DND-41 (cell line): ENCODE data around the gene NTM.

Experiments used
- ATAC-seq: fragments of 200-7000 bp; cut with Tn5 transposase; 3 replicates; pipeline ENCODE4 v1.9.1; 2021; ENCODE audit warnings: low read depth; ENCODE audit not compliant: insufficient read depth
- DNase-seq: peaks from one replicate; pipeline ENCODE4 v3.0.0-alpha.2; 2020
- H2AFZ ChIP-seq: 2 replicates; pipeline ENCODE4 v1.6.0; 2012; ENCODE audit warnings: low read depth, low read length
- H3K27ac ChIP-seq: 2 replicates; pipeline ENCODE4 v1.5.1; 2012; ENCODE audit warnings: low read length, inconsistent platforms
- H3K27me3 ChIP-seq: fragments of 200-600 bp; sonication (generic); 2 replicates; pipeline ENCODE4 v1.6.0; 2012; ENCODE audit warnings: low read length, mild to moderate bottlenecking, inconsistent platforms; ENCODE audit not compliant: insufficient read depth, poor library complexity
- H3K36me3 ChIP-seq: 2 replicates; pipeline ENCODE4 v1.5.1; 2012; ENCODE audit warnings: low read length, inconsistent platforms; ENCODE audit not compliant: insufficient read depth
- H3K4me1 ChIP-seq: 2 replicates; pipeline ENCODE4 v1.5.1; 2012; ENCODE audit warnings: mild to moderate bottlenecking, low read length; ENCODE audit not compliant: insufficient read depth
- H3K4me2 ChIP-seq: 2 replicates; pipeline ENCODE4 v1.6.0; 2012; ENCODE audit warnings: mild to moderate bottlenecking, moderate library complexity, low read length, inconsistent platforms; ENCODE audit not compliant: insufficient read depth
- H3K4me3 ChIP-seq, 2 experiments: fragments of 200-600 bp in 1 of 2; shearing (Covaris generic) in 1 of 2; 2 replicates each; pipeline ENCODE4 v1.5.1; 2012 to 2016; ENCODE audit warnings: inconsistent platforms in 2 of 2, low read length in 2 of 2, mild to moderate bottlenecking in 2 of 2, low read depth in 1 of 2, moderate library complexity in 1 of 2
- H3K79me2 ChIP-seq: 2 replicates; pipeline ENCODE4 v1.6.0; 2012; ENCODE audit warnings: low read length, inconsistent platforms; ENCODE audit not compliant: insufficient read depth
- H3K9ac ChIP-seq: 2 replicates; pipeline ENCODE4 v1.6.0; 2012; ENCODE audit warnings: low read depth, mild to moderate bottlenecking, inconsistent platforms, low read length, moderate library complexity
- H3K9me3 ChIP-seq: 2 replicates; pipeline ENCODE4 v1.5.1; 2012; ENCODE audit warnings: low read length, moderate library complexity, mild to moderate bottlenecking, inconsistent platforms; ENCODE audit not compliant: insufficient read depth, severe bottlenecking
- H4K20me1 ChIP-seq: 2 replicates; pipeline ENCODE4 v1.6.0; 2012; ENCODE audit warnings: low read length; ENCODE audit not compliant: insufficient read depth
- EZH2 ChIP-seq: IDR thresholded peaks from 3 replicates; pipeline ENCODE4 v1.6.1; 2012; ENCODE audit warnings: borderline replicate concordance, low read depth, mild to moderate bottlenecking, moderate library complexity, low read length, inconsistent platforms; ENCODE audit not compliant: severe bottlenecking
- TF ChIP-seq, protein P1 (sequence below): IDR thresholded peaks from 2 replicates; pipeline ENCODE4 v1.5.1; 2012; ENCODE audit warnings: borderline replicate concordance, low read length, moderate library complexity, mild to moderate bottlenecking; ENCODE audit not compliant: poor library complexity, severe bottlenecking; ENCODE audit errors: extremely low read depth

Gene NTM

GRCh38 chr11:131954146-131954545 is 583.7 kb downstream of the NTM start:
- TF ChIP-seq, protein P1, sequence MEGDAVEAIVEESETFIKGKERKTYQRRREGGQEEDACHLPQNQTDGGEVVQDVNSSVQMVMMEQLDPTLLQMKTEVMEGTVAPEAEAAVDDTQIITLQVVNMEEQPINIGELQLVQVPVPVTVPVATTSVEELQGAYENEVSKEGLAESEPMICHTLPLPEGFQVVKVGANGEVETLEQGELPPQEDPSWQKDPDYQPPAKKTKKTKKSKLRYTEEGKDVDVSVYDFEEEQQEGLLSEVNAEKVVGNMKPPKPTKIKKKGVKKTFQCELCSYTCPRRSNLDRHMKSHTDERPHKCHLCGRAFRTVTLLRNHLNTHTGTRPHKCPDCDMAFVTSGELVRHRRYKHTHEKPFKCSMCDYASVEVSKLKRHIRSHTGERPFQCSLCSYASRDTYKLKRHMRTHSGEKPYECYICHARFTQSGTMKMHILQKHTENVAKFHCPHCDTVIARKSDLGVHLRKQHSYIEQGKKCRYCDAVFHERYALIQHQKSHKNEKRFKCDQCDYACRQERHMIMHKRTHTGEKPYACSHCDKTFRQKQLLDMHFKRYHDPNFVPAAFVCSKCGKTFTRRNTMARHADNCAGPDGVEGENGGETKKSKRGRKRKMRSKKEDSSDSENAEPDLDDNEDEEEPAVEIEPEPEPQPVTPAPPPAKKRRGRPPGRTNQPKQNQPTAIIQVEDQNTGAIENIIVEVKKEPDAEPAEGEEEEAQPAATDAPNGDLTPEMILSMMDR, result no peak
- no peak for TF ChIP-seq EZH2
- no peaks in the 10 kb centered on the region for H3K79me2 ChIP-seq
- no peak overlapping the region for H3K4me3 ChIP-seq
- peaks cover 13% of the 10 kb centered on the region for H3K27me3 ChIP-seq
- H3K9ac ChIP-seq, result no peak overlapping the region
- no peaks in the 10 kb centered on the region for H3K9me3 ChIP-seq
- no peak overlapping the region for H2AFZ ChIP-seq
- H4K20me1 ChIP-seq, result no peaks in the 10 kb centered on the region
- H3K27ac ChIP-seq, result no peak overlapping the region
- no peaks in the 10 kb centered on the region for H3K36me3 ChIP-seq
- DNase-seq (no peak), ATAC-seq (no peak)
- H3K4me2 ChIP-seq, result no peak overlapping the region
- no peaks in the 10 kb centered on the region for H3K4me1 ChIP-seq

DNA sequence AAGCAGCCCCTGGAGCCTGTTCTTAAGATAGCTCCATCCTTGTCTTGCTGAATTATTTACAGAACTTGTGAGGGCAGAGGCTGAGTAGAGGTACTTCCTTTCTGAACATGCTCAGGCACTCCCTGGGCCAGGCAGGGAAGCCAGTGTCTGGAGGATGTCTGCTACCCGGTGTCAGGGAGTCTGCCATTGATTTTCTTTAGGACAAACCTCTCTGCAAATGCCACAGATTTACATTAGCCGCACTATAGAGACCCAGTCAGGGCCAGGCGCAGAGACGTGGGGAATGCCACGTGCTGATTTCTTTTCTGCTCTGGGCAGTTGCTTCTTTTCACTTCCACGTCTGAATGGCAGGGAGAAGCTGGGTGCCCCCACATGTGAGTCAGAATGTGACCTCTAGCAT is 585.5 kb downstream of the NTM start:
- no peaks in the 10 kb centered on the region for H3K4me1 ChIP-seq
- no peak overlapping the region for H3K4me3 ChIP-seq
- no peaks in the 10 kb centered on the region for H4K20me1 ChIP-seq
- peaks cover 13% of the 10 kb centered on the region for H3K27me3 ChIP-seq
- no peaks in the 10 kb centered on the region for H3K36me3 ChIP-seq
- no peak overlapping the region for H2AFZ ChIP-seq
- ATAC-seq (no peak), DNase-seq (no peak)
- no peaks in the 10 kb centered on the region for H3K79me2 ChIP-seq
- H3K27ac ChIP-seq, result no peak overlapping the region
- TF ChIP-seq, protein P1, result no peak
- no peak for TF ChIP-seq EZH2
- H3K4me2 ChIP-seq, result no peak overlapping the region
- H3K9ac ChIP-seq, result no peak overlapping the region
- no peaks in the 10 kb centered on the region for H3K9me3 ChIP-seq

GRCh38 chr11:131957201-131957600 is 586.8 kb downstream of the NTM start:
- H3K4me3 ChIP-seq, result no peak overlapping the region

More at GRCh38 chr11:131957201-131957600, 586.8 kb downstream of the NTM start:
- TF ChIP-seq EZH2, result no peak
- TF ChIP-seq, protein P1, result no peak
- ATAC-seq (no peak), DNase-seq (no peak)
- H3K27ac ChIP-seq, result no peak overlapping the region
- peaks cover 21% of the 10 kb centered on the region for H3K27me3 ChIP-seq
- H3K9me3 ChIP-seq, result no peaks in the 10 kb centered on the region
- no peaks in the 10 kb centered on the region for H4K20me1 ChIP-seq
- H3K9ac ChIP-seq, result no peak overlapping the region
- H3K4me1 ChIP-seq, result no peaks in the 10 kb centered on the region
- H2AFZ ChIP-seq, result no peak overlapping the region
- H3K79me2 ChIP-seq, result no peaks in the 10 kb centered on the region
- no peak overlapping the region for H3K4me2 ChIP-seq
- H3K36me3 ChIP-seq, result no peaks in the 10 kb centered on the region
